Measurements from ENCODE around the gene PSMD4.

The PSMD4 gene

GRCh38 chr1:151210830-151211229 lies 43.7 kb upstream of the PSMD4 start (continued):
- TF ChIP-seq ZBTB6 (tag by site-specific recombination; IDR thresholded peaks at IDR 0.05) (no peak), IKZF3 (tag by site-specific recombination; IDR thresholded peaks at IDR 0.05) (0 out of 2 replicates have a peak, but pooled peaks have one; percentile 14)

GRCh38 chr1:151211972-151212705 lies 42.4 kb upstream of the PSMD4 start:
- POLR2A ChIA-PET: interaction anchor here (0.6 to 1.6 kb wide), 5 partner anchors 12 to 204 kb away, joined by 3 to 7 read pairs (median 4); partner anchors contain the start of genes PRUNE1 and ZNF687
- Histone ChIP-seq H3K36me3 (ENCODE audit: control insufficient read depth in 2 of 2, insufficient read depth in 1 of 2, low read length in 2 of 2) (peaks cover 34 to 39% of the 10 kb centered on the region in 2 experiments; a peak in 2 of 3 replicates), H3K27ac (ENCODE audit: extremely low read depth, low read depth, low read length) (0 out of 2 replicates have a peak overlapping the region, but pooled peaks have one; percentile 14), H3K4me3 (ENCODE audit: low read depth, low read length) (no peak overlapping the region), H3K9me3 (ENCODE audit: control insufficient read depth, insufficient read depth, low read depth, low read length) (no peaks in the 10 kb centered on the region), H3K4me1 (ENCODE audit: control insufficient read depth, insufficient read depth, low read length) (peaks cover 4% of the 10 kb centered on the region)
- CTCF ChIA-PET: interaction anchor here (0.6 to 1.0 kb wide), 2 partner anchors 10 to 40 kb away, joined by 3 read pairs; no protein-coding TSS in a partner anchor
- no peak for TF ChIP-seq ZNF660 (tag by site-specific recombination; IDR thresholded peaks at IDR 0.05)
- peak; percentile 80 for TF ChIP-seq OSR2 (tag by site-specific recombination; IDR thresholded peaks at IDR 0.05)
- TF ChIP-seq KLF8 (tag by site-specific recombination; IDR thresholded peaks at IDR 0.05): peak; percentile 54; the same call in 1 of the 2 replicates
- TF ChIP-seq ZNF626 (tag by site-specific recombination; IDR thresholded peaks at IDR 0.05): no peak
- TF ChIP-seq ZNF221 (tag by site-specific recombination; IDR thresholded peaks at IDR 0.05; ENCODE audit: borderline replicate concordance): no peak
- TF ChIP-seq ZNF362 (tag by site-specific recombination; IDR thresholded peaks at IDR 0.05): no peak
- no peak for TF ChIP-seq KLF10 (tag by site-specific recombination; IDR thresholded peaks at IDR 0.05)
- TF ChIP-seq PRDM1 (tag by site-specific recombination; IDR thresholded peaks at IDR 0.05): peak; percentile 60
- peak; percentile 59 for TF ChIP-seq SP7 (tag by site-specific recombination; IDR thresholded peaks at IDR 0.05)
- TF ChIP-seq ZNF629 (tag by site-specific recombination; IDR thresholded peaks at IDR 0.05): 0 out of 2 replicates have a peak, but pooled peaks have one; percentile 16
- peak; percentile 64 for TF ChIP-seq GLIS1 (tag by site-specific recombination; IDR thresholded peaks at IDR 0.05)
- TF ChIP-seq PRDM6 (tag by site-specific recombination; IDR thresholded peaks at IDR 0.05): peak; percentile 35
- TF ChIP-seq ZEB2 (tag by site-specific recombination; IDR thresholded peaks at IDR 0.05): 0 out of 2 replicates have a peak, but pooled peaks have one; percentile 22
- TF ChIP-seq ZNF843 (tag by site-specific recombination; IDR thresholded peaks at IDR 0.05): peak; percentile 24; the same call in 1 of the 2 replicates
- peak; percentile 33; the same call in 1 of the 2 replicates for TF ChIP-seq WT1 (tag by site-specific recombination; IDR thresholded peaks at IDR 0.05)

GRCh38 chr1:151213560-151213959 lies 41.0 kb upstream of the PSMD4 start:
- no peak overlapping the region for H3K4me3 ChIP-seq (ENCODE audit: low read depth, low read length)
- TF ChIP-seq PRDM6 (tag by site-specific recombination; IDR thresholded peaks at IDR 0.05): peak; percentile 33; the same call in 1 of the 2 replicates
- no peak for TF ChIP-seq SP3 (tag by site-specific recombination; IDR thresholded peaks at IDR 0.05)
- TF ChIP-seq ZNF398 (tag by site-specific recombination; IDR thresholded peaks at IDR 0.05): no peak
- TF ChIP-seq EGR2 (tag by site-specific recombination; IDR thresholded peaks at IDR 0.05; ENCODE audit: low read depth): peak; percentile 52; the same call in 1 of the 2 replicates
- TF ChIP-seq KLF8 (tag by site-specific recombination; IDR thresholded peaks at IDR 0.05): no peak
- 0 out of 2 replicates have a peak, but pooled peaks have one; percentile 5 for TF ChIP-seq ZXDB (tag by site-specific recombination; IDR thresholded peaks at IDR 0.05)
- TF ChIP-seq ZNF2 (tag by site-specific recombination; IDR thresholded peaks at IDR 0.05): no peak
- H3K9me3 ChIP-seq (ENCODE audit: control insufficient read depth, insufficient read depth, low read depth, low read length): no peaks in the 10 kb centered on the region
- ChIA-PET POLR2A (no interaction called here), CTCF (interaction anchor here (0.6 to 1.1 kb wide), 4 partner anchors 8 to 822 kb away, joined by 3 to 4 read pairs (median 3); no protein-coding TSS in a partner anchor)
- H3K27ac ChIP-seq (ENCODE audit: extremely low read depth, low read depth, low read length): no peak overlapping the region
- peaks cover 4% of the 10 kb centered on the region for H3K4me1 ChIP-seq (ENCODE audit: control insufficient read depth, insufficient read depth, low read length)
- H3K36me3 ChIP-seq (ENCODE audit: control insufficient read depth in 2 of 2, insufficient read depth in 1 of 2, low read length in 2 of 2): peaks cover 26 to 34% of the 10 kb centered on the region in 2 experiments; a peak in 2 of 3 replicates

Measured in HEK293 (cell line).